NCI-H524 (cell line): ENCODE data around the gene PEAK1.

ENCODE experiments used
- DNase-seq, 2 experiments: peaks; one replicate each; lab custom pipeline; 2025; lab: John Stamatoyannopoulos, UW

Gene PEAK1

DNA sequence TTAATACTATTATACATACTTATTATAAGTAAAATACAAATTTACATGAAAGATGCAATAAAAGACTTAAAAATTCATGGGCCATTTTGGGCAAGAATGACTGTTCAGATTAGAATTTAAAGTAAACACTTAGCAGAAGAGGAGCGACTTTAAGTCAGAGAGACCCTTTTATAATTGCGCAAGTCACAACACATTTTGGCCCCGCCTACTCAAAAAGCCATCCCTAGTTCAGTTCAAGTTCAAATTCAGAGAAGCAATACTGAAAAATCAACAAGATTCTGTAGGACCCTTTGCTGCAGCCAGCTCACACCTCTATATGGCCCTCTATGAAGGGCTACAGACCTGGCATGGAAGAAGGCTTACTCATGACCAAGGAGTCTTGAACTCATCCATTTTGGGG, 64.6 kb downstream of the PEAK1 start:
- DNase-seq, result no peak

DNA sequence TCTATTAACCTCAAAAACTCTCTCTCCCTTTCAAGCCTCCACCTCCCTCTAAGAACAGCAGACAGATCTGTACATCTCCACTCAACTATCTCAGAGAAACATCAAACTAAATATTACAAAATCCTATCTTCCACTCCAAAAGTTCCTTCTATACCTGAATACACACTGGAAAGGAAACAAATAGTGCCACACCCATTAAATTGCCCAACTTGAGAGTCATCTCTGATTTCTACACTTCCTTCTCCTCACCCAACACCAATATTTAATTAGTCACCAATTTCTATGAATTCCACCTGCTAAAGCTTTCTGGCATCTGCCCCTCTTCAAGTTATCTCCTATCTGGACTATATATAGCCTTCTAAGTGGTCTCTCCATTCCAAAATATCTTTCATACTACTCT, 65.8 kb downstream of the PEAK1 start:
- DNase-seq, result no peak

DNA sequence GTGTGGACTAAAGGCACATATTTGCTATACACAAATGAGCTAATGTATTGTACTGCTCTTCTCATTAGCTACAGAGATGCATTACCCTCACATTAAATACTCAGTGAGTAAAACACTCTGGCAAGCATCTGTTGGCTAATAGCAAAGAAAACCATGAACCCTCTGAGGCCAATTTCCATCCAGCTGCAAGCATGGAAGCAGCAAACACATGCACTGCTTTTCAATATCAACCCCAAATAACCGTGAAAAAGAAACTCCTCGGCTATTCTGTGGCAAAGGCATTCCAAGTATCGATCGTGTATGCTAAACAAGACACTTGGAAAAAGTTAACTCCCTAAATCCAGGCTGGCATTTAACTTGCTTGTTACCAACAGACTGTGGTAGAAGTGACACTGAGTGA, 67.0 kb downstream of the PEAK1 start:
- DNase-seq, result no peak

DNA sequence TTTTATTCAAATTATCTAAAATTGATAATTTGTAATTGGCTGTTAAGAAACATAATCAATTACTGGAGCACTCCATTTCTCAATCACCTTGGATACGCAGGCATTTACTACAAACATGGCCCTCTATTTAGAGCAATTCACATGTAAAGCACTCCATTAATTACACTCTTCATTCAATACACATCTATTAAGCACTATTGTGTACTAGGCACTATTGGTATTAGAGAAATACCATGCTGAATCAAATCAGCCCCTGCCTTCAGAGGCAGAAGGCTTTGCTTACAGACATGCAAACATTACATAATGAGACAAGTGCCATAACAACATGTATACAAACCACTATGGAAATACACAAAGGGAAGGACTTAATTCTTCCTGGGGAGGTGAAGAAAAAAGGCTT, 69.1 kb downstream of the PEAK1 start:
- DNase-seq, result no peak

DNA sequence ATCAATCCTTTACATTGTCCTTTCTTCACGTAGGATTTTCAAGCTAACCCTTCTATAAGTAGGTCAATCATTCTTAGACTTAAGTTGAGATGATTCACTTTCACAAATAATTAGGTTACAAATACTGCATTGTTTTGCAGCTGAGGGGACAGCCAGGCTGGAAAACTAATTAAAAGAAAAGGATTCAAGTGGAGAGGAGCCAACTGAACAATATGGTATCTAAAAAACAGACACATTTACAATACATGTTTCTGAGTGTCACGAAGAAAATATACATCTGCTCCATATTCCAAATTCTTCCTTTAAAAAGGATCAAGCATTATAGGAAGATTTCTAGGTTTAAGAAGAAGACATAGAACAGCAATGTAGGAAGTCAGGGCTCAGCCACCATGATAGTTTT, 70.2 kb downstream of the PEAK1 start:
- DNase-seq, result no peak

DNA sequence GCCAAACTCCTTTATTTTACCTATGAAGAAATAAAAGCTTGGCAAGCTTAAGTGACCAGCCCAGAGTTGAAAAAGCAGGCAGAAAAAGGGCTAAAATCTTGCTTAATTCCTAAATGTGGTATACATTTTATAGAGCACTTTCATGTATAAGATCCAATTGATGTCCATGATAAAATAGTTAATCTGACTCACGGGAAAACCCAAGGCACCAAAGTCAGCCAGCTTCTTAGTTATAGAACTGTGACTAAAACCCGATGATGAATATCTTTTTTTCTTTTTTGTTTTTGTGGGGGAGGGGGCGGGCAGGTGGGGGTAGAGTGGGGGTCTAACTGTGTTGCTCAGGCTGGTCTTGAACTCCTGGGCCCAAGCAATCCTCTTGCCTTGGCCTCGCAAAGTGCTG, 71.4 kb downstream of the PEAK1 start:
- no peak for DNase-seq

DNA sequence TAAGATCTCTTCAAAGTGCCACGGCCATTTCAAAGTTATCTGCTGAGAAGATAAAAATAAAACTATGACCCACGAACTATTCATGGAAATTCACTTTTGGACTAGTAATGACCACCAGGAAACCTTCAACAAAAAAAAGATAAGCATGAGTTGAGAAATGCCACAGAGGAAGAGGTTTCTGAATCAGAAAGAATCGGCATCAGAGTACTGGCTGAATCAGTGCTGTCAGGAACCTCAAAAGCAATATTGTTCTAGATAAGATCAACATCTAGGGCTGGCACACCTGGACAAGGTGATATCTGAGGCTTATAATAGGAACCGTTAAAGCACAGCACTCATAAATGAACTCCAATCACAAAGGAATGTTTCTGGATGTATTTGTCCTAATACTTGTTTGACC, 72.7 kb downstream of the PEAK1 start:
- DNase-seq, result no peak

DNA sequence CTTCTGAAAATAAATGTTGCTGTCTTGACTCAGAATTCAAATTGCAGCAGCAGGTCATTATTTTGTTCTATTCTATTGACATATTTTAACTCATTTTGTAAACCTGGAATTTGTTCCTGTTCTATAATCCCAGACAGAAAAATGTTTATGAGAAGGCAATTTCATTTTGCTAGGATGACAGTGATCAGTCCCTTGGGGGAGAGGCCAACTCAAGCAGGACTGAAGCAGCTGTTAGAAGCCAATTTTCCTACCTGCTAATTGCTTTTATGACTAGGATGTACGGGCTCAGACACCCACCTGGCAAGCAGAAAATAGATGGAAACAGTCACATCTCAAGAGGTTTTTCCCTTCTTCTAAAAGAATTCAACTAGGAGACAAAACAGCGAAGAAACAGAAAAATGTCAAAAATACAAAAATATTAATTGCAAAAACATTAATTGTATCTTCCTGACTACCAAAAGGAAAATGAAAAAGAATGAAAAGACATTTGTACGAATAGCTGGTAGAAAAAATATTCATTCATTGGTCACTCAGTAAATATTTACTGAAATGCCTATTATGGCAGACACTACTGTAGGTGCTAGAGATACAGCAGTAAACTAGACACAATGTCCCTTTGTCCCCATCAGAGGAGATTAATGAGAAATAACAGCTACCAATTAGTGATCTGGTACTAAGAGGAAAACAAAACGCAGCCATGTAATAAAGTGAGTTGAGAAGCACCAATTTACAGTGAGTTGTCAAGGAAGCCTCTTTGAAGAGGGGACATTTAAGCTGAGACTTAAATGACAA, 73.5 kb downstream of the PEAK1 start:
- peak in 1 of 2 experiments; percentile 28 for DNase-seq

DNA sequence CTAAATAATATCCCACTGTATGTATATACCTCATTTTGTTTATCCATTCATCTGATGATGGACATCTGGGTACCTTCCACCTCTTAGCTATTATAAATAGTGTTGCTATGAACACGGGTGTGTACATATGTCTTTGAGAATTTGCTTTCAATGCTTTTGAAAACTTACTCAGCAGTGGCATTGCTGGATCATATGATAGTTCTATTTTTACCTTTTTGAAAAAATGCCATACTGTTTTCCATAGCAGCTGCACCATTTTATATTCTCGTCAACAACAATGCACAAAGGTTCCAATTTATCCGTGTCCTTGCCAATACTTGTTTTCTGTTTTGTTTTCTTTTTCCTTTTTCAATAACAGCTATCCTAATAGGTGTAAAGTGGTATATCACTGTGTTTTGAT, 77.1 kb downstream of the PEAK1 start:
- no peak for DNase-seq

DNA sequence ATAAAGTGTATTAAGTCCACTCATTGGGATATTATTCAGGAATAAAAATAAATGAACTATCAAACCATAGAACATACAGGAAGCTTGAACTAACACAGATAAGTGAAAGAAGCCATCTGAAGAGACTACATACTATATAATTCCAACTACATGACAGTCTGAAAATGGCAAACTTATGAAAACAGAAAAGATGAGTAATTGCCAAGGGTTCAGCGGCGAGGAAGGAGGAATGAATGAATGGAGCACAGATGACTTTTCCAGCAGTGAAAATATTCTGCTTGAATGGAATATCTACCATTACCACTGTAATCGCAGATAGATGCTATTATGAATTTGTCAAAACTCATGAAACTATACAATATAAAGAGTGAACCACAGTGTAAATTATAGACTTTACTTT, 79.7 kb downstream of the PEAK1 start:
- DNase-seq, result no peak

DNA sequence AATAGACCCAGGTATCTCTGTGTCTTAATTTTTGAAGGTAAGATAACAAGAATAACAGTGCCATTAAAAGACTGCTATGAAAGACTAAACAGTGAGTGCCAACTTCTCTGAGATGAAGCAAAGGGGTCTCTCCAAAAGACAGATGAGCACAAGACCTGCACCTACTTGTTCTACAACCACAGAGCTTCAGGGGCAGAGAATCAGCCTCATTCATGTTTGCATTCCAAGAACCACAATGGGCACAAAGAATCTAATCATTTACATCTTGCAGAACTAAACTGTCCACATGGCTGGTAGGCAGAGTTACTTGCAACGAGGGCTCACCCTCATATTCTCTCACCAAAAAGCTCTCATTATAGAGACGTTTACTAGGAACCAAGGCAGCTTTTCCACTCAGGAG, 83.9 kb downstream of the PEAK1 start:
- DNase-seq, result no peak

DNA sequence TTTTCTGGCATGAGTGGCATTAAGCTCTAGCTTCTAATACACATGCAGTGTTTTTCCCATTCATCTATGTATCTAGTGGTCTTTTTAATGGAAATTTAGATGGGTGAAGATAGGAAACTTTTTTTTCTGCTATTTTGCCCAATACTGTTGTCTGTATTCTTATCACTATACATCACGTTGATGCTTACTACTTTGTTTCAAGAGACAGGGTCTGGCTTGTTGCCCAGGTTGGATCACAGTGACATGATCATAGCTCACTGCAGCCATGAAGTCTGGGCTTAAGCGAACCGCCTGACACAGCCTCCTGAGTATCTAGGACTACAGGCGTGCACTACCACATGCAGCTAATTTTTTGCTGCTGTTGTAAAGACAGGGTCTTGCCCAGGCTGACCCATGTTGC, 84.6 kb downstream of the PEAK1 start:
- no peak for DNase-seq

DNA sequence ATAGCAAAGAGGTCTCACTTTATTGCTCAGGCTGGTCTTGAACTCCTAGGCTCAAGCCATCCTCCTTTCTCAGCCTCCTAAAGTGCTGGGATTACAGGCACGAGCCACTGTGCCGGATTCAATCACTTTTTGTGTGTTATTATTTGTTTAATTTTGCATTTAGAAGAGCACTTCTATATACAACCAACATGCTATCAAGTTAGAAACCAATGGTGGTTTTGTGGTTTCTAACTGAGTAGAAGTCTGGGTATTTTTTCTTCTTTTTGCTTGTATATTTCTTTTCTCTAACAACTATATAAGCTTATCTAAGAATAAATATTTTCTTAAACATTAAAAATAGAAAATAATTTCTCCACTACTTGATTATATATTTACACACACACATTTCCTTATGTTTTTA, 86.7 kb downstream of the PEAK1 start:
- no peak for DNase-seq

DNA sequence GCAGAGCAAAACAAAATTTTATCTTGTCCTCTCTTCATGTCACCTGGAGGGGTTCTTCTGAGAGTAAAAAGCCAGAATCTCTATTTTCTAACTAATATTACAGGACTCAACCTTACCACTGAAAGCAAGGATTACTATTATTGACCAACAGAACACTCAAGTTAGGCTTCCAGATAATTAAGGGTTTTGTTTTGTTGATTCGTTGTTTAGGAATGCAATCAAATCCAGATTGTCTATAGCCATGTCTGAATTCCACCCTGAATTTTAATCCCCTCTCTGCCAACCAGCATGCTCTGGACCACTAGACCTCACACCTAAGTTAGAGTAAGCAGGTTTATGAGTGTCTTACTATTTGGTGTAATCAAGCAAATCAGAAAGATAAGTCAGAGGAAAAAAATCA, 90.7 kb downstream of the PEAK1 start:
- DNase-seq, result no peak

DNA sequence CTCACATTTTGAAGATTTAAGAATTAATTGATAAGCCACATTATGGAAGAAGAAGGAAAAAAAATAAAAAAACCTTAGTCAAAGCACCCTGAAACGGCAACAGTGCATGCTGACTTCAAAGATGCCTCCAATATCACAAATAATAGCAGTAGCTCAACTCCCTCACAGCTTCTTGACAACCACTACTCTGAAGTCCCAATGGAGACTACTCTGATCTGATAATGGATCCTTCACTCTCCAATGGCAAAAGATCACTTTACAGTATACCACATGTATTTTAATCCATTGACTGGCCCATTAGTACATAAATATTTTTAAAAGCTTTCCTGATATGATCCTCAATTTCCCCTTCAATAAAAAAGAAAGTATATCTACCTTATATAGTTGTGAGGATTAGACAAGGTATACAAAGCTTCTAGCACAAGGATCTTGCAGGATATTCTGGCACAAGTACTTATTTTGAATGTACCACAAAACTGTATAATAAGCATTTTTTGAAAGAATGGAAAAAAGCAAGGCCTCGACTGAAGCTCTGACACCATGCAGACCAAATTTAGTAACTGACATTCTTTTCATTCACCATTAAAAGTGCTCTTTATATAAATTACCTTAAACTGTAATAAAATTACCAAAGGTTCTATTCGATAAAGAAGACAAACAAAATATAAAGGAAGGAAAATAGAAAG, 91.9 kb downstream of the PEAK1 start:
- DNase-seq, result no peak

DNA sequence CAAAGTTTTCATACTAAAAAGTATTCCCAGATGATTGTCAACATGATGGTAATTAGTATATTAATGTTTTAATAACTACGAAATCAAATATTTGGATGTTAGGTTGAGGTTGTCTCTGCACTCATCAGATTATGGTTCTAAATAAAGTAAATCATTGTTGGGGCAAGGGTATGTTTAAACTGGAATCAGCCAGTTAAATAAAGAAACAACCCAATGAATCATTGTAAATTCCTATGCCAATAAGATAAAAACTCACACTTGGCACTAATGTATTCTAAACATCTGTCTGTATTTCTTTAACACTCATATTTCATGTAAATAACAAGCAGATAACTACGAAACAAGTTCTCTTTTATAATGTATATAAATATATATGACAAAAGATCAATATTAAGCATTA, 92.7 kb downstream of the PEAK1 start:
- no peak for DNase-seq

DNA sequence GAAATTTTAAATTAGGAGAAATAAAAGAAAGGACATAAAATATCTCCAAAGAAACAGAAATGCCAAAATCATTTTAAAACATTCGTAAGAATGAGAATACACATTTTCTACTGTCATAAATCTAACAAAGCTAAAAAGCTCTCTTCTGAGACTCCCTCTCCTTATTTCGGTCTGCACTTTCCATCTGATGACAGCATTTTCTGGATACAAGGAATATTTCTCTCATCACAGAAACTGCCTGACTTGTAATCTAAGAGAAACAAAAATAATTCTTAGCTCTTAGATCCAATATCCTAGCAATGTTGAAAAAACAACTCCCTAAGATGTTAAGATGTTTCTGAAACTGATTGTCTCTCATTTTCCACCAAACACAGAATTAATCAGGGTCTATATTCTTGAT, 93.5 kb downstream of the PEAK1 start:
- no peak for DNase-seq

DNA sequence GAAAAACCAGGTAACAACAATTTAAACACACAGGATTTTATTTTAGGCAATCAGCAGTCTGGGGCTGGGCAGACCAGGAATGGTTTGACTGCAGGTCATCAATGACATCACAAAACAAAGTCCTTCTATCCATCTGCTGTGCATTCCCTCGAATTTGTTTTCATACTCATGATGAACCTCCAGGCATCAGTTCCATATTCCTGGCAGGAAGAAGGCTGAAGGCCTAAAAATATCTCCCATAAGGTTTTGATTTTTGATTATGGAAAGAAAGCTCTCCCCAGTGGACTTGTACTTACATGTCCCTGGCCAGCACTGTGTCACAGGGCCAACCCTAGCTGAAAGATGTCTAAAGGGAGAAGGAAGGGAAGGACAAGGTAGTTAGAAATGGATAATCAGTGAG, 107.4 kb downstream of the PEAK1 start:
- DNase-seq, result no peak

DNA sequence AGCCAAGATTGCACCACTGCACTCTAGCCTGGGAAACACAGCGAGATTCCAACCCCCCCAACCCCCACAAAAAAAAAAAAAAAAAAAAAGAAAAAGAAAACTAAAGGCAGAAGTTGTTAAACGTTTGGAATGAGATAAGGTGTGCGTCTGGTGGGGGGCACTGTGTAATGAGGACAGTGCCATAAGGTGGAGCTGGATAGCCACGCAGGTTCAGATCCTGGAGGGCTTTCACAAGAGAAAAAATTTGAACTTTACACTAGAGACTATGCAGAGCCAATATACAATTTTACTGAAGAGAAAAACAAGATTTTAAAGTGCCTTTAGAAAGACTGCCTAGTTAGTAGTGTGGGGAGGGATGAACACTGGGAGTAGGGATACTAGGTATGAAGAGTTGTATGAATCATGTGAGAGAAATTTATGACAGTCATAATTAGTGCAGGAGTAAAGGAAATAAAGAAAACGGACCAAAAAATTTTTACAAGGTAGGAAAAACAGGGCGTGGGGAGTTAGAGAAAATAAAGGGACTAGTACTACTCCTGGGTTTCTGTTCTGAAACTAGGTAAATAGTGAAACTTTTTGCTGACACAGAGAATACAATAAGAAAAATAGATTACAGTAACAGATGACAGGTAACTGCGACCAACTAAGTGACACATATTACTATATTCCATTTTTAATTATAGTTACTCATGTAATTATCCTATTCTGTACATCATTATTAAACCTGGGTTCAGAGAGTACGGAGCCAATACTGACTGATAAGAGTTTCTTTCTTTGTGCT, 108.1 kb downstream of the PEAK1 start:
- DNase-seq, result no peak

DNA sequence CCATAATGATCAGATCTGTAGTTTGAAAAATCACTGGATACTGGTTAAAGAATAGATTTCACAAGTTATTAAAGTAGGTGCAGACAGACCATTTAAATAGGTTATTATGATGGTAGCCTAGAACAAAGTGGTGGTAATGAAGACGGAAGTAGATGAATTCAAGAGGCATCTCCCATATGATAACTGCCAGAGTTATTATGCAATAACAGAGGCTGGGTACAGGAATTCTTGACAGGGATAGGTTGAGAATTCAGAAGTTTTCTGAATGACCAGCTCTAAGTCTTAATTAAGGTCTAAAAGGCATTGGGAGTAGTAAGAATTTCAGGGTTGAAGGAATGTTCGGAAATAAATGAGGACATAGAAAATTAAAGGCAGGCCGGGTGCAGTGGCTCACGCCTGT, 108.9 kb downstream of the PEAK1 start:
- no peak for DNase-seq

DNA sequence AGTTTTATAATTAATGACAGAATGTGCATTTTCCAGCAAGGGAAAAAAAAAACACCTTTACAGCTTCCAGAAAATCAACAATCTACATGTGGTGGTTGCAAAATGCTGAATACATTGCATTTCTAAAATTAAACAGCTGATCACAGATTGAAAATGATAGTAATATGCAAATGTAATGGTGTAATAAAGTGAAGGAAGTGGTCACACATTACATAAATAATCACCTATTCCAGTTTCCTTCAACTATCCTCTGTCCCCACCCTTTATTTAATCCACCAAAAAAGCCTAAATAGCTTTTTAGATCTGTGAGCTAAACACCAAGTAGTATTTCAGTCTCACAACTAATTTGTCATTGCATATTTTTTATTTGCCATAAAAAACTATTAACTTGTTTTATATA, 110.5 kb downstream of the PEAK1 start:
- DNase-seq, result no peak

DNA sequence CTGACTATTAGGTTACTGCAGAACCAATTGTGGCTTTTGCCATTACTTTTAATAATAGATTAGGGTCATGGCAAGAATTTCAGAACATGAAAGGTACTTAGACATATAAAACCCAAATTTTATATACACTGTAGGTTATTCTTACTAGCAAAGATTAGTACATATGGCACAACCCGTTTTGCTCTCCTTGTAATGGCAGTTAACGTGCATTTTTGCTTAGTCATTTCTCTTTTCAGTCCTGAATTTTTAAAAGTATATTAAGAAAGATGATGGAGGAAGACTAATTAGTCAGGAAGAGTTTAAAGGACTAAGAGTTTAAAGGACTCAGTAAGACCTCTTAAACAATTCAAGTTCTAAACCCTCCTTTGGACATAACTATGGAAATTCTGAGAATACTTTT, 114.0 kb downstream of the PEAK1 start:
- no peak for DNase-seq

DNA sequence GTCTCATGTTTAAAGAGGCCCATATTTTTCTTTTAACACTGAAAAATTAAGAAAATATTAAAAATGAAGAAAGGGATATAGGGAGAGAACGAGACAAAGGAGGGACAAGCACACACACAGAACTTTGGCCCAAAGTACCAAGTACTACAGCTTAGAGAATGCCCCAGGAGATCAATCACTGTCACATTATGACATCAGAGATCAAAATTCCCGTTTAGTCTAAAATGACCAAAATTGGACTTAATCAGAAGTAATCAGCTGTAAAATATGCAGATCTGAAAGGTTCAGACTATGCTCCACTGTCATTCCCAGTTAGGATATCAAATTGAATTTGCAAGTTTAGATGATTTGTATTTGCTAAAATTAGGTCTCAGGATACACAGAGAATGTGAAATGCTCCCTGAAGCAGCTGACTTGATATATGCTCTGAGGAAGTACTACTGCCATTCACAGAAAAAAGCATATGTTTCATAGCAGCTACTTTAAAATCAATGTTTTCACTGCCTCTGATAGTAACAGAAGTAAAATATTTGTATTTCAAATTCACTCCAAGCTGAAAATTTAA, 123.0 kb downstream of the PEAK1 start:
- no peak for DNase-seq
